ENCODE results near the gene LHFPL4. TPM values are rescaled to one million over a fixed set of nuclear protein-coding genes. Genes with fewer than 3 reads are reported as not detected.

Gene LHFPL4
- total RNA-seq, 1 experiment from 2014 or later, result 16.3 TPM

DNA sequence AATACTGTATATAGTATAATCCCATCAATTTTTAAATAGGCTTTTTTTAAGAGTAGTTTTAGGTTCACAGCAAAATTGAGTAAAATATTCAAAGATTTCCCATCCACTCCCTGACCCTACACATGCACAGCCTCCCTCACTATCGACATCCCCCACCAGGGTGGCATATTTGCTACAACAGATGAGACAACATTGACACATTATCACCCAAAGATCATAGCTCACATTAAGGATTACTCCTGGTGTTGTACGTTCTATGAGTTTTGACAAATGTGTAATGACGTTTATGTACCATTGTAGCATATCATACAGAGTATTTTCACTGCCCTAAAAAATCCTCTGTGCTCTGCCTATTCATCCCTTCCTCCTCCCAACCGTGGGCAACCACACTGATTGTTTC, 39.3 kb downstream of the LHFPL4 start:
- no peak overlapping the region for H2BK15ac ChIP-seq (ENCODE audit: low read depth, low read length)
- H2BK120ac ChIP-seq (ENCODE audit: low read depth, low read length, poor library complexity, severe bottlenecking), result no peak overlapping the region
- no peak overlapping the region for H2BK5ac ChIP-seq (ENCODE audit: insufficient read length, low read length)
- H4K8ac ChIP-seq (replicated peaks; ENCODE audit: insufficient read length, low read depth, low read length), result no peak overlapping the region
- H3K9me3 Mint-ChIP-seq, result peaks cover 4 to 12% of the 10 kb centered on the region in 2 experiments; a peak in 4 of 5 replicates
- H3K14ac ChIP-seq (ENCODE audit: insufficient read depth, low read length), result no peak overlapping the region
- TF ChIP-seq, protein P1, sequence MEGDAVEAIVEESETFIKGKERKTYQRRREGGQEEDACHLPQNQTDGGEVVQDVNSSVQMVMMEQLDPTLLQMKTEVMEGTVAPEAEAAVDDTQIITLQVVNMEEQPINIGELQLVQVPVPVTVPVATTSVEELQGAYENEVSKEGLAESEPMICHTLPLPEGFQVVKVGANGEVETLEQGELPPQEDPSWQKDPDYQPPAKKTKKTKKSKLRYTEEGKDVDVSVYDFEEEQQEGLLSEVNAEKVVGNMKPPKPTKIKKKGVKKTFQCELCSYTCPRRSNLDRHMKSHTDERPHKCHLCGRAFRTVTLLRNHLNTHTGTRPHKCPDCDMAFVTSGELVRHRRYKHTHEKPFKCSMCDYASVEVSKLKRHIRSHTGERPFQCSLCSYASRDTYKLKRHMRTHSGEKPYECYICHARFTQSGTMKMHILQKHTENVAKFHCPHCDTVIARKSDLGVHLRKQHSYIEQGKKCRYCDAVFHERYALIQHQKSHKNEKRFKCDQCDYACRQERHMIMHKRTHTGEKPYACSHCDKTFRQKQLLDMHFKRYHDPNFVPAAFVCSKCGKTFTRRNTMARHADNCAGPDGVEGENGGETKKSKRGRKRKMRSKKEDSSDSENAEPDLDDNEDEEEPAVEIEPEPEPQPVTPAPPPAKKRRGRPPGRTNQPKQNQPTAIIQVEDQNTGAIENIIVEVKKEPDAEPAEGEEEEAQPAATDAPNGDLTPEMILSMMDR (conservative IDR thresholded peaks at IDR 0.05), result no peak
- H3K4me2 ChIP-seq (ENCODE audit: insufficient read depth, insufficient read length, low read length), result no peak overlapping the region
- no peak overlapping the region for H2AK5ac ChIP-seq (ENCODE audit: insufficient read length, low read length)
- no peak overlapping the region for H3K18ac ChIP-seq (ENCODE audit: insufficient read length, low read depth, low read length)
- no peak overlapping the region for H2BK20ac ChIP-seq (ENCODE audit: low read depth, low read length, poor library complexity, severe bottlenecking)
- H3K56ac ChIP-seq (ENCODE audit: insufficient read length, low read depth, low read length), result no peak overlapping the region
- no peaks in the 10 kb centered on the region for H4K20me1 ChIP-seq (ENCODE audit: control insufficient read depth, insufficient read depth, insufficient read length)
- peaks cover 35% of the 10 kb centered on the region for H3K27me3 Mint-ChIP-seq (ENCODE audit: low read depth)
- no peak for DNase-seq
- H4K5ac ChIP-seq (ENCODE audit: insufficient read length, low read depth, low read length), result no peak overlapping the region
- H3K23ac ChIP-seq (ENCODE audit: insufficient read length, low read depth, low read length), result no peak overlapping the region
- H3K27ac ChIP-seq (ENCODE audit: insufficient read length, low read depth, low read length), result no peak overlapping the region
- no peak overlapping the region for H2AFZ ChIP-seq (ENCODE audit: low read length)
- H4K91ac ChIP-seq (ENCODE audit: insufficient read length, low read depth, low read length), result no peak overlapping the region
- WGBS (ENCODE audit: extremely low coverage, insufficient read length, low lambda C conversion rate), result no CpG with 5 or more reads among the region's 4 CpGs
- no peaks in the 10 kb centered on the region for H3K27me3 ChIP-seq (ENCODE audit: insufficient read depth, low read length)
- H3K4me3 Mint-ChIP-seq, result no peak overlapping the region
- no peaks in the 10 kb centered on the region for H3K4me1 ChIP-seq (ENCODE audit: insufficient read depth, low read length)
- H3K23me2 ChIP-seq (ENCODE audit: insufficient read length, low read depth, low read length, poor library complexity, severe bottlenecking), result no peaks in the 10 kb centered on the region
- H3K4ac ChIP-seq (ENCODE audit: low read depth, low read length), result no peak overlapping the region
- no peak overlapping the region for H3T11ph ChIP-seq (ENCODE audit: low read length)
- no peak overlapping the region for H2BK12ac ChIP-seq (ENCODE audit: insufficient read length, low read depth, low read length)
- peaks cover 0 to under 1% (median under 1%) of the 10 kb centered on the region in 3 experiments; a peak in 3 of 7 replicates for H3K36me3 Mint-ChIP-seq (ENCODE audit: insufficient read depth in 1 of 3, low read depth in 3 of 3)
- H3K79me1 ChIP-seq (ENCODE audit: insufficient read depth, low read depth, low read length, poor library complexity, severe bottlenecking), result no peaks in the 10 kb centered on the region
- H3K4me1 Mint-ChIP-seq, result peaks cover 0 to 3% of the 10 kb centered on the region in 2 experiments; a peak in 2 of 4 replicates
- H3K79me2 ChIP-seq (ENCODE audit: insufficient read depth, low read length), result no peaks in the 10 kb centered on the region
- no peaks in the 10 kb centered on the region for H3K9me3 ChIP-seq (ENCODE audit: control insufficient read depth, low read depth, low read length)
- no peak overlapping the region for H3K9ac ChIP-seq (ENCODE audit: extremely low read depth, insufficient read length, low read length)
- H3K27ac Mint-ChIP-seq, result no peak overlapping the region

Measured in H9 (cell line).